ENCODE results near the gene NIF3L1. TPM values are rescaled to one million over a fixed set of nuclear protein-coding genes. Genes with fewer than 3 reads are reported as not detected.
A peak's percentile ranks its signal among the peaks of the same experiment; 100 is the strongest.

Gene NIF3L1
- total and polyA plus RNA-seq, 9 of the 15 experiments (the other 6 are each of a cell fraction or from before 2014, with no cell fraction given): 26.7 to 89.5 (median 45.6) TPM

- Histone ChIP-seq H3K27me3 (ENCODE audit: control insufficient read depth in 2 of 2, insufficient read depth in 2 of 2, low read length in 2 of 2) (no peaks in the 10 kb centered on the region), H3K9ac (ENCODE audit: insufficient read depth in 1 of 2, low read depth in 2 of 2, low read length in 2 of 2) (peak overlapping the region; percentile 92 to 97), H3K9me1 (ENCODE audit: control insufficient read depth, insufficient read depth, low read length) (no peaks in the 10 kb centered on the region), H3K4me2 (ENCODE audit: insufficient read depth, low read length) (peak overlapping the region; percentile 80), H2AFZ (ENCODE audit: low read depth, low read length) (peak overlapping the region; percentile 52), H3K4me1 (replicated peaks in 1 of 2; ENCODE audit: control insufficient read depth in 2 of 2, insufficient read depth in 2 of 2, low read length in 2 of 2) (peaks cover 9% of the 10 kb centered on the region in 2 experiments; a peak in 4 of 5 replicates), H4K20me1 (replicated peaks; ENCODE audit: control insufficient read depth, insufficient read depth, low read length) (peaks cover 10% of the 10 kb centered on the region), H3K9me3 (replicated peaks; ENCODE audit: control insufficient read depth, insufficient read depth, low read depth, low read length) (no peaks in the 10 kb centered on the region), H3K27ac (ENCODE audit: extremely low read depth, low read depth, low read length) (peak overlapping the region; percentile 98), H3K36me3 (ENCODE audit: control insufficient read depth, insufficient read depth, low read length) (peaks cover 38% of the 10 kb centered on the region), H3K79me2 (ENCODE audit: control insufficient read depth, insufficient read depth, low read length) (peaks cover 58% of the 10 kb centered on the region), H3K4me3 (peak overlapping the region; percentile 73)
- ATAC-seq: peak; percentile 22
- 0% methylated on average over 18 of the region's 19 CpGs for WGBS (ENCODE audit: insufficient coverage, low coverage, missing lambda C conversion rate)
- in situ Hi-C loops (cut with MboI) (no loop called here), intact Hi-C loops (cut with micrococcal nuclease) (loop anchor here (2.0 to 5.0 kb wide), 2 partner anchors 25 to 51 kb away; partner anchors contain the start of genes BZW1, NIF3L1 and PPIL3)
- DNase-seq (ENCODE audit: extremely low read depth in 1 of 4, low spot score in 3 of 4): no peak
- CTCF ChIA-PET (ENCODE audit: low intra/inter-chr PET ratio): no interaction called here
- POLR2A ChIA-PET: interaction anchor here (0.6 to 2.6 kb wide), 21 partner anchors 8 to 1089 kb away, joined by 3 to 28 read pairs (median 4); partner anchors contain the start of genes NIF3L1, PPIL3 and SGO2
- no TSS peak for BruUV-seq (replicated peaks)
- no peak for FAIRE-seq
- TF ChIP-seq SMARCA4 (IDR thresholded peaks at IDR 0.05) (no peak), SAP30 (IDR thresholded peaks at IDR 0.05; ENCODE audit: borderline replicate concordance, insufficient read depth, low read depth, low read length, poor library complexity, severe bottlenecking) (peak; percentile 12), ETV1 (tag; conservative IDR thresholded peaks at IDR 0.05; ENCODE audit: low read depth) (0 out of 2 replicates have a peak, but pooled peaks have one; percentile 39), ZMIZ1 (IDR thresholded peaks at IDR 0.05; ENCODE audit: low read depth in 2 of 2, low read length in 2 of 2) (no peak), GATAD2A (IDR thresholded peaks at IDR 0.05) (no peak), LCOR (CRISPR knock-in tag; IDR thresholded peaks at IDR 0.05) (no peak), CHD7 (IDR thresholded peaks at IDR 0.05; ENCODE audit: low read depth, low read length) (no peak)
Measured at GRCh38 chr2:200863782-200864175, 25.4 kb upstream of the NIF3L1 start.

Data from K562 (cell line).